BLaER1 (cell line): ENCODE data around the gene F5.

Source experiments
- H3K27ac ChIP-seq: shearing (Covaris generic); formaldehyde crosslinking; 2 replicates; pipeline ENCODE4 v1.8.1; 2022
- H3K27me3 ChIP-seq: shearing (Covaris generic); formaldehyde crosslinking; 2 replicates; pipeline ENCODE4 v1.8.1; 2022
- H3K36me3 ChIP-seq: shearing (Covaris generic); formaldehyde crosslinking; 2 replicates; pipeline ENCODE4 v1.8.1; 2022
- H3K4me1 ChIP-seq: shearing (Covaris generic); formaldehyde crosslinking; 2 replicates; pipeline ENCODE4 v1.8.1; 2022
- H3K4me2 ChIP-seq: shearing (Covaris generic); formaldehyde crosslinking; 2 replicates; pipeline ENCODE4 v1.8.1; 2022
- H3K4me3 ChIP-seq: shearing (Covaris generic); formaldehyde crosslinking; 2 replicates; pipeline ENCODE4 v1.8.1; 2022
- H3K9ac ChIP-seq: shearing (Covaris generic); formaldehyde crosslinking; 2 replicates; pipeline ENCODE4 v1.8.1; 2022
- H3K9me3 ChIP-seq: shearing (Covaris generic); formaldehyde crosslinking; 2 replicates; pipeline ENCODE4 v1.8.1; 2022
- H4K20me1 ChIP-seq: shearing (Covaris generic); formaldehyde crosslinking; 2 replicates; pipeline ENCODE4 v1.8.1; 2022
- Cebpa-rat ChIP-seq: shearing (Covaris generic); IDR thresholded peaks from 2 replicates; pipeline ENCODE4 v1.8.1; 2022

F5 gene

GRCh38 chr1:169484683-169485430 is 101.4 kb downstream of the F5 start:
- no peak for TF ChIP-seq Cebpa-rat
- Histone ChIP-seq H3K9me3 (no peaks in the 10 kb centered on the region), H3K4me1 (peaks cover 30% of the 10 kb centered on the region)

GRCh38 chr1:169484101-169484500 is 102.2 kb downstream of the F5 start:
- Histone ChIP-seq H3K9me3 (no peaks in the 10 kb centered on the region), H3K27me3 (no peaks in the 10 kb centered on the region), H3K4me2 (peak overlapping the region; percentile 91), H3K9ac (no peak overlapping the region), H3K4me3 (peak overlapping the region; percentile 83; the same call in 1 of the 2 replicates), H3K36me3 (no peaks in the 10 kb centered on the region), H3K4me1 (peaks cover 30% of the 10 kb centered on the region), H4K20me1 (peaks cover 12% of the 10 kb centered on the region; the same call in 1 of the 2 replicates), H3K27ac (no peak overlapping the region)
- no peak for TF ChIP-seq Cebpa-rat

More at GRCh38 chr1:169484683-169485430, 101.4 kb downstream of the F5 start:
- H3K4me2 ChIP-seq = peak overlapping the region; percentile 91
- H3K36me3 ChIP-seq = no peaks in the 10 kb centered on the region
- peaks cover 12% of the 10 kb centered on the region; the same call in 1 of the 2 replicates for H4K20me1 ChIP-seq
- peak overlapping the region; percentile 83 for H3K9ac ChIP-seq
- peak overlapping the region; percentile 70 for H3K27ac ChIP-seq
- H3K4me3 ChIP-seq = peak overlapping the region; percentile 83
- no peaks in the 10 kb centered on the region for H3K27me3 ChIP-seq

GRCh38 chr1:169483500-169483966 is 102.7 kb downstream of the F5 start:
- Histone ChIP-seq H3K4me3 (no peak overlapping the region), H3K9ac (no peak overlapping the region), H3K9me3 (no peaks in the 10 kb centered on the region), H3K36me3 (no peaks in the 10 kb centered on the region), H3K27me3 (no peaks in the 10 kb centered on the region), H3K4me2 (peak overlapping the region; percentile 91), H3K27ac (no peak overlapping the region), H4K20me1 (peaks cover 12% of the 10 kb centered on the region; the same call in 1 of the 2 replicates), H3K4me1 (peaks cover 30% of the 10 kb centered on the region)
- no peak for TF ChIP-seq Cebpa-rat

GRCh38 chr1:169479363-169480066 is 106.8 kb downstream of the F5 start:
- Histone ChIP-seq H3K4me3 (no peak overlapping the region), H4K20me1 (peaks cover 16% of the 10 kb centered on the region; the same call in 1 of the 2 replicates), H3K36me3 (peaks cover 17% of the 10 kb centered on the region), H3K9me3 (no peaks in the 10 kb centered on the region), H3K27me3 (no peaks in the 10 kb centered on the region), H3K9ac (no peak overlapping the region), H3K27ac (no peak overlapping the region), H3K4me2 (no peak overlapping the region), H3K4me1 (peaks cover 12% of the 10 kb centered on the region)
- TF ChIP-seq Cebpa-rat = no peak

- Histone ChIP-seq H3K4me2 (no peak overlapping the region), H3K27ac (no peak overlapping the region), H3K36me3 (peaks cover 17% of the 10 kb centered on the region), H3K9me3 (no peaks in the 10 kb centered on the region), H3K4me1 (no peaks in the 10 kb centered on the region), H3K9ac (no peak overlapping the region), H4K20me1 (peaks cover 12% of the 10 kb centered on the region; the same call in 1 of the 2 replicates), H3K27me3 (no peaks in the 10 kb centered on the region), H3K4me3 (no peak overlapping the region)
- no peak for TF ChIP-seq Cebpa-rat
Measured at GRCh38 chr1:169478094-169478672, 108.1 kb downstream of the F5 start.

GRCh38 chr1:169475806-169476387 is 110.4 kb downstream of the F5 start:
- Histone ChIP-seq H3K4me1 (no peaks in the 10 kb centered on the region), H3K4me3 (no peak overlapping the region), H3K9me3 (no peaks in the 10 kb centered on the region), H3K36me3 (peaks cover 17% of the 10 kb centered on the region), H3K4me2 (no peak overlapping the region), H3K27me3 (no peaks in the 10 kb centered on the region), H4K20me1 (peaks cover 12% of the 10 kb centered on the region; the same call in 1 of the 2 replicates), H3K9ac (no peak overlapping the region), H3K27ac (no peak overlapping the region)
- no peak for TF ChIP-seq Cebpa-rat

- Histone ChIP-seq H3K27me3 (no peaks in the 10 kb centered on the region), H3K9me3 (no peaks in the 10 kb centered on the region), H3K27ac (no peak overlapping the region), H3K4me3 (no peak overlapping the region), H3K36me3 (peaks cover 17% of the 10 kb centered on the region), H3K4me2 (no peak overlapping the region), H3K9ac (no peak overlapping the region), H3K4me1 (no peaks in the 10 kb centered on the region), H4K20me1 (peaks cover 4% of the 10 kb centered on the region; the same call in 1 of the 2 replicates)
- TF ChIP-seq Cebpa-rat = no peak
Measured at GRCh38 chr1:169474302-169474995, 111.8 kb downstream of the F5 start.

GRCh38 chr1:169473347-169473746 is 112.9 kb downstream of the F5 start:
- H3K9me3 ChIP-seq = no peaks in the 10 kb centered on the region
- peaks cover 2% of the 10 kb centered on the region; the same call in 1 of the 2 replicates for H4K20me1 ChIP-seq
- H3K9ac ChIP-seq = no peak overlapping the region
- TF ChIP-seq Cebpa-rat = no peak
- H3K4me1 ChIP-seq = no peaks in the 10 kb centered on the region
- H3K27ac ChIP-seq = no peak overlapping the region
- no peak overlapping the region for H3K4me2 ChIP-seq
- no peaks in the 10 kb centered on the region for H3K27me3 ChIP-seq
- H3K4me3 ChIP-seq = no peak overlapping the region
- peaks cover 17% of the 10 kb centered on the region for H3K36me3 ChIP-seq

GRCh38 chr1:169472738-169473137 is 113.5 kb downstream of the F5 start:
- H3K36me3 ChIP-seq = peaks cover 20% of the 10 kb centered on the region
- TF ChIP-seq Cebpa-rat = no peak
- H3K27me3 ChIP-seq = no peaks in the 10 kb centered on the region

More at GRCh38 chr1:169472738-169473137, 113.5 kb downstream of the F5 start:
- no peak overlapping the region for H3K4me2 ChIP-seq
- no peaks in the 10 kb centered on the region for H3K9me3 ChIP-seq
- H4K20me1 ChIP-seq = no peaks in the 10 kb centered on the region
- H3K4me1 ChIP-seq = no peaks in the 10 kb centered on the region
- H3K9ac ChIP-seq = no peak overlapping the region
- H3K4me3 ChIP-seq = no peak overlapping the region
- no peak overlapping the region for H3K27ac ChIP-seq
